K562 (cell line): ENCODE results near the gene CREB5. TPM values are rescaled to one million over a fixed set of nuclear protein-coding genes. Genes with fewer than 3 reads are reported as not detected.

Experiments
- ATAC-seq: fragments of 200-7000 bp; cut with Tn5 transposase; 3 replicates; pipeline ENCODE4 v1.9.1; 2020; ENCODE audit warnings: moderate library complexity
- BruUV-seq: library from RNA; stranded (reverse); fragments of 400-500 nt; replicated peaks from 2 replicates; lab custom pipeline; 2021; lab: Mats Ljungman, UMichigan
- CTCF ChIA-PET: fragments of 300-600 bp; formaldehyde crosslinking; extraction: SDS; loops from one replicate; lab custom pipeline; 2021; ENCODE audit warnings: low intra/inter-chr PET ratio; lab: Yijun Ruan, JAX
- POLR2A ChIA-PET: fragments of 300-600, 350-650 bp; sonication (Branson Sonifier 250); formaldehyde crosslinking; extraction: SDS; loops from one replicate; lab custom pipeline; 2021; ENCODE audit warnings: antibody characterized with exemption, inconsistent platforms; lab: Yijun Ruan, JAX
- DNase-seq, 4 experiments: peaks; one replicate each; pipeline versions ENCODE4 v3.0.0 to v3.0.0-alpha.2; 2011 to 2018; ENCODE audit warnings: low spot score in 3 of 4, mixed read lengths in 3 of 4; ENCODE audit errors: extremely low read depth in 1 of 4
- FAIRE-seq: peaks from 2 replicates; lab custom pipeline; 2011; peaks lifted over from hg19 to GRCh38; lab: Jason Lieb, UNC
- H2AFZ ChIP-seq: 2 replicates; pipeline ENCODE4 v1.6.0; 2011; ENCODE audit warnings: low read depth, low read length, control low read depth, inconsistent platforms
- H3K27ac ChIP-seq: fragments of 200-600 bp; 3 replicates; pipeline ENCODE4 v1.8.0; 2011; ENCODE audit warnings: low read depth, mild to moderate bottlenecking, control low read depth, inconsistent platforms, low read length, moderate library complexity, mixed read lengths; ENCODE audit errors: extremely low read depth
- H3K27me3 ChIP-seq, 2 experiments: fragments of 300-600 bp in 1 of 2; 2 replicates in 1 of 2; 3 replicates in 1 of 2; pipeline versions ENCODE4 v1.6.0 to v1.8.0; 2011; ENCODE audit warnings: inconsistent platforms in 2 of 2, low read length in 2 of 2, mild to moderate bottlenecking in 1 of 2, mixed read lengths in 1 of 2, moderate library complexity in 1 of 2; ENCODE audit not compliant: control insufficient read depth in 2 of 2, insufficient read depth in 2 of 2
- H3K36me3 ChIP-seq: fragments of 300-600 bp; 3 replicates; pipeline ENCODE4 v1.8.0; 2011; ENCODE audit warnings: mild to moderate bottlenecking, low read length, inconsistent platforms; ENCODE audit not compliant: control insufficient read depth, insufficient read depth
- H3K4me1 ChIP-seq, 2 experiments: fragments of 200-600 bp in 1 of 2; replicated peaks in 1 of 2; 2 replicates in 1 of 2; 3 replicates in 1 of 2; pipeline versions ENCODE4 v1.5.1 to v1.8.0; 2011; ENCODE audit warnings: inconsistent platforms in 2 of 2, low read length in 2 of 2, mild to moderate bottlenecking in 1 of 2, mixed read lengths in 1 of 2, moderate library complexity in 1 of 2; ENCODE audit not compliant: control insufficient read depth in 2 of 2, insufficient read depth in 2 of 2
- H3K4me2 ChIP-seq: 2 replicates; pipeline ENCODE4 v1.6.1; 2011; ENCODE audit warnings: low read length, control low read depth, inconsistent platforms, mixed read lengths; ENCODE audit not compliant: insufficient read depth
- H3K4me3 ChIP-seq: fragments of 200-600 bp; sonication (generic), shearing (Covaris generic); 2 replicates; pipeline ENCODE4 v1.5.1; 2016; ENCODE audit warnings: control low read depth, inconsistent platforms
- H3K79me2 ChIP-seq: fragments of 200-600 bp; 3 replicates; pipeline ENCODE4 v1.8.0; 2011; ENCODE audit warnings: low read length, inconsistent platforms; ENCODE audit not compliant: control insufficient read depth, insufficient read depth
- H3K9ac ChIP-seq, 2 experiments: 2 replicates each; pipeline versions ENCODE4 v1.6.0 to v1.6.1; 2011; ENCODE audit warnings: low read depth in 2 of 2, low read length in 2 of 2, control low read depth in 1 of 2, inconsistent platforms in 1 of 2, mild to moderate bottlenecking in 1 of 2, mixed read lengths in 1 of 2; ENCODE audit not compliant: insufficient read depth in 1 of 2
- H3K9me1 ChIP-seq: one replicate; pipeline ENCODE4 v1.6.0; 2011; ENCODE audit warnings: inconsistent platforms, mild to moderate bottlenecking, low read length, moderate library complexity; ENCODE audit not compliant: control insufficient read depth, insufficient read depth
- H3K9me3 ChIP-seq: replicated peaks from 2 replicates; pipeline ENCODE4 v1.5.1; 2011; ENCODE audit warnings: low read depth, low read length, inconsistent platforms; ENCODE audit not compliant: control insufficient read depth, insufficient read depth
- H4K20me1 ChIP-seq: replicated peaks from 2 replicates; pipeline ENCODE4 v1.6.1; 2011; ENCODE audit warnings: low read length, inconsistent platforms, mixed read lengths; ENCODE audit not compliant: control insufficient read depth, insufficient read depth
- ARHGAP35 ChIP-seq: fragments of 450-650 bp; IDR thresholded peaks from 2 replicates; pipeline ENCODE4 v1.6.1; 2018; ENCODE audit not compliant: partially characterized antibody
- BRF2 ChIP-seq: IDR thresholded peaks from 3 replicates; pipeline ENCODE4 v1.6.1; 2011; ENCODE audit warnings: borderline replicate concordance, mild to moderate bottlenecking; ENCODE audit not compliant: insufficient read length, insufficient read depth
- CC2D1A ChIP-seq: fragments of 450-650 bp; IDR thresholded peaks from 2 replicates; pipeline ENCODE4 v1.6.1; 2017; ENCODE audit warnings: mild to moderate bottlenecking
- CTCFL ChIP-seq: IDR thresholded peaks from 2 replicates; pipeline ENCODE4 v1.6.1; 2011; ENCODE audit warnings: borderline replicate concordance, low read depth, mild to moderate bottlenecking, moderate library complexity, low read length; ENCODE audit not compliant: insufficient read depth, poor library complexity, severe bottlenecking
- EP300 ChIP-seq: IDR thresholded peaks from 2 replicates; pipeline ENCODE4 v1.6.1; 2012; ENCODE audit warnings: low read length, improper control_type of control experiment
- KAT7 ChIP-seq: sonication (generic); formaldehyde crosslinking; IDR thresholded peaks from 2 replicates; pipeline ENCODE4 v1.8.0; 2022; ENCODE audit warnings: missing genetic modification reagents, mild to moderate bottlenecking, borderline replicate concordance
- SIN3B ChIP-seq: fragments of 450-650 bp; IDR thresholded peaks from 2 replicates; pipeline ENCODE4 v1.6.1; 2017; ENCODE audit warnings: low read depth, mild to moderate bottlenecking, moderate library complexity
- SUPT5H ChIP-seq: fragments of 450-650 bp; IDR thresholded peaks from 2 replicates; pipeline ENCODE4 v1.6.1; 2016
- ZNF274 ChIP-seq: IDR thresholded peaks from 2 replicates; pipeline ENCODE4 v1.6.1; 2011; ENCODE audit warnings: low read depth, mild to moderate bottlenecking, low read length, moderate library complexity, borderline replicate concordance
- ZNF3 ChIP-seq: fragments of 250-450 bp; sonication (Bioruptor Pico); IDR thresholded peaks from 2 replicates; pipeline ENCODE4 v1.5.0; 2021; ENCODE audit warnings: mild to moderate bottlenecking, moderate library complexity
- ZNF699 ChIP-seq: fragments of 250-450 bp; sonication (Bioruptor Pico); IDR thresholded peaks from 2 replicates; pipeline ENCODE4 v1.8.0; 2021; ENCODE audit warnings: mild to moderate bottlenecking, moderate library complexity; ENCODE audit not compliant: insufficient replicate concordance
- ZNF77 ChIP-seq: fragments of 250-450 bp; sonication (Bioruptor Pico); IDR thresholded peaks from 2 replicates; pipeline ENCODE4 v1.5.0; 2020
- ZSCAN32 ChIP-seq: fragments of 450-650 bp; formaldehyde crosslinking; IDR thresholded peaks from 2 replicates; pipeline ENCODE4 v1.4.0; 2020; ENCODE audit warnings: mild to moderate bottlenecking, moderate library complexity
- ZZZ3 ChIP-seq: fragments of 450-650 bp; IDR thresholded peaks from 2 replicates; pipeline ENCODE4 v1.6.1; 2016; ENCODE audit warnings: antibody characterized with exemption, mild to moderate bottlenecking, moderate library complexity
- WGBS: fragments of 100-300 bp; shearing (Covaris generic); methylation state at CpG from one replicate; pipeline ENCODE4 v1.1.6; 2016; ENCODE audit warnings: low coverage, mixed read lengths; ENCODE audit not compliant: insufficient coverage; ENCODE audit errors: missing lambda C conversion rate; 5-methylcytosine and 5-hydroxymethylcytosine counted together
- in situ Hi-C: fragments of 300-500 bp; cut with MboI; formaldehyde crosslinking; loops from 4 replicates; pipeline ENCODE4 v1.15.0; 2018; ENCODE audit warnings: inconsistent platforms, mixed read lengths
- intact Hi-C: fragments of 100-400 bp; cut with micrococcal nuclease; formaldehyde crosslinking; loops from 2 replicates; pipeline ENCODE4 v1.14.2; 2022
- polyA plus RNA-seq, 8 experiments: library from polyadenylated mRNA; depleted of rRNA in 4 of 8; stranded (reverse) in 5 of 8; unstranded in 3 of 8; fragments of >200 nt; fragmentation: Nextera tagmentation in 2 of 8; fragmentation: Illumina TruSeq in 1 of 8; extraction: Ambion mirVana in 2 of 8; extraction: Trizol in 1 of 8; gene quantifications; 2 replicates each; pipeline versions ENCODE4 v1.2.1 to v1.2.3, GENCODE V29; 2011 to 2014; ENCODE audit warnings: inconsistent platforms in 1 of 8, missing spikeins in 1 of 8
- total RNA-seq, 7 experiments: library from RNA; depleted of rRNA in 6 of 7; stranded (reverse); fragments of >200 nt in 6 of 7; fragmentation: Illumina TruSeq in 2 of 7; extraction: Trizol in 2 of 7; gene quantifications; 2 replicates each; pipeline versions ENCODE4 v1.2.1 to v1.2.3, GENCODE V29; 2011 to 2021; ENCODE audit warnings: low replicate concordance in 1 of 7

Gene CREB5
- total and polyA plus RNA-seq, 9 of the 15 experiments (the other 6 are each of a cell fraction or from before 2014, with no cell fraction given) = 0.33 to 6.4 (median 1.8) TPM

- TF ChIP-seq CTCFL (no peak), CC2D1A (no peak), SUPT5H (no peak), ZNF77 (CRISPR knock-in tag) (no peak), KAT7 (CRISPR knock-in tag) (no peak)
These were observed 22.2 kb downstream of the CREB5 start (continued) for GRCh38 chr7:28434510-28434909.

- no peak overlapping the region for H3K4me3 ChIP-seq
- no TSS peak for BruUV-seq
- in situ Hi-C loops = no loop called here
- FAIRE-seq (no peak), ATAC-seq (no peak), DNase-seq (no peak)
- no peaks in the 10 kb centered on the region for H3K79me2 ChIP-seq
- CTCF ChIA-PET = interaction anchor here (0.6 kb wide), 1 partner anchor 38 kb away, joined by 3 read pairs; no protein-coding TSS in a partner anchor
- no peaks in the 10 kb centered on the region for H3K27me3 ChIP-seq
- intact Hi-C loops = no loop called here
- H2AFZ ChIP-seq = no peak overlapping the region
- TF ChIP-seq ZNF3 (CRISPR knock-in tag) (no peak), ZNF274 (no peak), SIN3B (no peak), ZZZ3 (no peak), ARHGAP35 (no peak), EP300 (no peak), ZSCAN32 (CRISPR knock-in tag) (no peak), BRF2 (no peak), ZNF699 (CRISPR knock-in tag) (no peak)
- H3K9me1 ChIP-seq = no peaks in the 10 kb centered on the region
- 0% methylated on average over 4 of the region's 4 CpGs for WGBS
- no peaks in the 10 kb centered on the region for H3K9me3 ChIP-seq
- H3K9ac ChIP-seq = no peak overlapping the region
- H3K27ac ChIP-seq = no peak overlapping the region
- no peaks in the 10 kb centered on the region for H3K4me1 ChIP-seq
- H3K36me3 ChIP-seq = no peaks in the 10 kb centered on the region
- no peaks in the 10 kb centered on the region for H4K20me1 ChIP-seq
- no peak overlapping the region for H3K4me2 ChIP-seq
- POLR2A ChIA-PET = no interaction called here
These were observed 22.8 kb downstream of the CREB5 start for GRCh38 chr7:28435152-28435551.
